CD4-positive, alpha-beta T cell treated with Interleukin-17A for 4 hours (primary cell): ENCODE results near the gene EIF4B.
A peak's percentile ranks its signal among the peaks of the same experiment; 100 is the strongest.

Source experiments
- DNase-seq: peaks from one replicate; pipeline ENCODE4 v3.0.0-alpha.2; 2020; ENCODE audit warnings: mixed read lengths

Gene EIF4B

DNA sequence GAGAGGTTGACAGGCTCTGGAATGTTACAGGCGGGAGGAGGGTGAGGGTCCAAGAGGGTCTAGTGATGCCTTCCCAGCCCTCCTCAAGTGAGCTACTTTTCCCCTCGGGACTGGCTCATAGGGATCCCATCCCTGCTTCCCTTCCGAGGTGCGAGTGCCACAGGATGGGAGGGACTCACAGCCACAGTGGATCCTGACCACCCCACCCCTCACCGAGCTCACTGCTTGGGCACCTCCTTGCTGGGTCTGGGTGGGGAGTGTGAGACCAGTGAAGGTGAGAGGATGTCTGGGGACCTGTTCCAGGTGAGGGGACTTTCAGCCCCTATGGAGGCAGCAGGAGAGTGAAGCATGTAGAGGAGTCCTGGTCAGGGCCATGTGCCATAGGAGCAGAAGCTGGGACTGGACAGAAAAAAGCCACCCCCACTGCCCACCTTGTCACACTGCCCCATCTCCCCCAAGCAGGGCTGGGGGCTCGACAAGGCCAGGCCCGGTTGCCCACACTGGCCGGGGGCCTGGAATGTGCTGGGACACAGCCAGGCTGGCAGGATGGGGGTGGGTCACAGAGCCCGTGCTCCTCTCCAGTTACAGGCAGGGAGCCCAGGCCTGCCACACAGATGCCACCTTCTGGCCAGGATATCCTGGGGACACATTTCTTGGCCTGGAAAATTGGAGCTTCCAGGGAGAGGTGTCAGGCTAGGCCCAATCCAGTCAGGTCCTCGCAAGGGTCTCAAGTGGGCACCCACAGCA lies 42.0 kb downstream of the EIF4B start:
- DNase-seq = no peak

DNA sequence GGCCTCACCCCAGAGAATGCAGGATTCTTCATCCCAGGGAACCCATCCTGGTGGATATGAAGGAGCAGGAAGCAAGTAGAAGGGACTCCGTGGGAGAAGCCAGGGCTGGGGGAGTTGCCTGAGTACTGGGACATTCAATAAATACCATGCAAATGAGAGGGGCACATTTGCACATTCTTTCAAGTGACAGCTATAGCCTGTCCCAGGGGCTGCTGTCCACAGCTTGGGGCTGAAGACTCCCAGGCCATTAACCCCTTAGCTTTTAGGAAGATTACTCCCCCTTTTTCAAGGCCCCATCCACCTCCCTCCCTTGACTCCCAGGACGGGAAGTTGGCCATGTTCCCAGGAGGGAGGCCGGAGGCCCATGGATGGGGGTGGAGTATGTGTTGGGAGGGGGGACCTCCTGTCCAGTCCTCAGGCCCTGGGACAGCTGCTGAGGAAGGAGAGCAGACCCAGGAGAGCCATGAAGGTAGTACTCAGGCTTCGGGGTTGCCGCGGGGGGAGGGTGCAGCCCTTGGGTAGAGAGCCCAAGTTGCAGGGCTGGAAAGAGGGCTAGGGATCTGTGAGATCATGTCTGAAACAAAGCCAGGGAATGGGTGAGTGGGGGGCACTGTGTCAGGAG lies 42.6 kb downstream of the EIF4B start:
- DNase-seq = no peak

DNA sequence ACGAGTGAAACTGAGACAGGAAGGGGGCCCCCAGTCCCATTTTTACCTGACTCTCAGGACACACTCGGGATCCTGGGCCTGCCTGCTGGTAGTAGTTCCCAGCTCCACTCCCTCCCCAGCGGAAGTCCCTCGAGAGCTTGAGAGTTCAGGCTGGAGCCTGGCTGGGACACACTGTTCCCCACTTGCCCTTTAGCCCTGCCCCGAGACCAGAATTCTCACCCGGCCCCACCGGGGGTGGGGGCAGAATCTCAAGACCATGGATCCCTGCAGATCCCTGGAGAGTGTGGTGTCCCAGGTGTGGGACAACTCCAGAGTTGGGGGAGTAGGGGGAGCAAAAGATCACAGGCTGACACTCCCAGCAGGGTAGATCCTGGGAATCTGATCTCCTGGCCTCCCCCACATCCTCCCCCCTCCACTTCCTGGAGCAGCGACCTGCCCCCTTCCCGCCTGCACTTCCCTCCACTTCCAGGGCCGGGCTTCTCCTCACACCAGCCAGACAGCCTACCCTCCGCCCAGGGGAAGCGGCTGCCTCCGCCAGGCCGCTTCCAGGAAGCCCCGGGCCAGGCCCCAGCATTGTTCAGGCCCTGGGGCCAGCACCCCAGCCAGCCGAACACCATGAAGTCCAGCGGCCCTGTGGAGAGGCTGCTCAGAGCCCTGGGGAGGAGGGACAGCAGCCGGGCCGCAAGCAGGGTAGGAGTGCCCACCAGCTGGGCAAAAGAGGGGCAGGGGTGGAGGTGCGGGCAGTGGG lies 43.5 kb downstream of the EIF4B start, which contains the start of gene TNS2:
Gene TNS2, plus strand, starts transcription at position 495 of the 748 bp plus-strand sequence. Its CDS starts 121 bp downstream, at position 616.
- no peak for DNase-seq

DNA sequence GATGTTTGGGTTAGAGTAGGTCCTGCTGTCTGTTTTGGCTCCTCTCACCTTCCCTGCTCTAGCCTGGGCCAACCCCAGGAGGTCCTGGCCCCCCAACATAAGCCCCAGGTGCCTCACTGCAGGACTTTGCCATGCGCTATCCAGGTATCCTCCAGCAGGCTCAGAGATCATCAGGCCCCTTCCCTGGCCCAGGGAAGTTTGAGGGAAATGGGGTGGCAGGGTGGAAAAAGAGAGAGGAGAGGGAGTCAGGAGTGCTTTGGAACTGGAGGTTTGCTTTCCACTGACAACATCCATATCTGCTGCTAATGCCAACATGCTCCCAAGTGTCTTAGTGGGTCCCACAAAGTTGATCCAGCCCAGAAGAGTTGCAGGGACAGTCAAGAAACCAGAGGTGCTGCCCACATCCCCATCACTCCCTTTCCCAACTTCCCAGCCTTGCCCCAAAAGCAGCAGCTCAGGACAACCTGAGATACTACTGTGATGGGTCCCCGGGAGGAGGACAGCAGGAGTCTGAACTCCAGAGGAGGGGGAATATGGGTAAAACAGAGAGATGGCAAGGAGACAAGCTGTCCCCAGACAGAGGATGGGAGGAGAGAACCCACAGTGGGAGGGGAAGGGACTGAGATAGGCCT lies 44.3 kb downstream of the EIF4B start:
- no peak for DNase-seq

DNA sequence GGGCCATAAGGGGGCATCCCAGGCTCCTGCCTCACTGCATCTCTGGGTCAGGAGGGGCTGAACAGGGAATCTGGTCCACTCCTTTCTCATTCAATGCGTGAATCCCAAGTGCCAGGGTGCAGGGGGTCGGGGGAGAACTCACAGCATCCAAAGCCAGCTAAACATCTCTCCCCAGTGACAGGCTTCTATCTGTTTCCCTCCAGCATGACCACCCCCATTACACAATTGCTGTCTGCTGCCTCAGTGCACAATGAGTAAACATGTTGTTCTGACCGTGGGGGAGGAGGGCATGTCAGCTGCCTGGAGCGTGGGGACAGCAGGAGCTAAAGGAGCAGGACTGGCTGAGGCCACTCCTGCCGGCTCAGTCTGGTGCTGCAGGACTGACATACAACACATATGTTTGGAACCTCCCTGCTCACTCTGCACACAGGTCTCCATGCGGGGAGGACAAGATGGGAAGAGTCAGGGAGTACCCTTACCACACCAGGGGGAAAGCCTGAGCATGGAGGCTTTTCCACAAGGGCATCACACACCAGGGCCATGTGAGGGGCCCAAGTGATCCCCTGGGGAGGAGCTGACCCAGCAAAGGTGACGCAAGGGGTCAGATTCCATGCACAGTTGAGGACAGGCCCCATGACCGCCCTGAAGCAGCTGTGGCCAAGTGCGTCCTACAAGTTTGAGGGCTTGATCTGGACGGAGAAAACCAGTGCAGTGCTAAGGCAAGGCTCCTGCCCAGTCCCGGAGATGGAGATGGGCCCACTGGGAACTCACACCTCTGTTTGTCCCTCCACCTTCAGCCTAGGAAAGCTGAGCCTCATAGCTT lies 45.0 kb downstream of the EIF4B start:
- no peak for DNase-seq

DNA sequence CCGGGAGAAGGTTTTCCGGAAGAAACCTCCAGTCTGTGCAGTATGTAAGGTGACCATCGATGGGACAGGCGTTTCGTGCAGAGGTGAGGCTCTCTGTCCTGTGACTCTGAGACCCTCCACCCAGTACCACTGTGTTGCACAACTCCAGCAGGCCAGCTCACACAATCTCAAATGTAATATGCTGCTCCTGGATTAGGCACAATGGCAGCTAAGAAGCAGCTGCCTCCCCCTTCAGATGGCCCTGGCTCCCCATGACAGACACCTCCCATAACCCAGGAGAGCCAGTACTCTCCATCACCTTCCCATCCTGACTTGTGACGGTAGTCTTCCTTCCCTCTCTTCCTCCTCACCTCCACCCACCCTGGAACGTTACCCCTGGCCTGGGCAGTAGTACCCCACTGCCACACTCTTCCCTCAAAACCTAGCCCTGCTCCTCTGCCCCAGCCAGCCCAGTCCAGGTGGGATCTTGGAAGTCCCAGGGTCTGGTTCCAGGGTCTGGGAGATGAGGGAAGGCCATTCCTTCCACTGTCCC lies 45.7 kb downstream of the EIF4B start:
- no peak for DNase-seq

DNA sequence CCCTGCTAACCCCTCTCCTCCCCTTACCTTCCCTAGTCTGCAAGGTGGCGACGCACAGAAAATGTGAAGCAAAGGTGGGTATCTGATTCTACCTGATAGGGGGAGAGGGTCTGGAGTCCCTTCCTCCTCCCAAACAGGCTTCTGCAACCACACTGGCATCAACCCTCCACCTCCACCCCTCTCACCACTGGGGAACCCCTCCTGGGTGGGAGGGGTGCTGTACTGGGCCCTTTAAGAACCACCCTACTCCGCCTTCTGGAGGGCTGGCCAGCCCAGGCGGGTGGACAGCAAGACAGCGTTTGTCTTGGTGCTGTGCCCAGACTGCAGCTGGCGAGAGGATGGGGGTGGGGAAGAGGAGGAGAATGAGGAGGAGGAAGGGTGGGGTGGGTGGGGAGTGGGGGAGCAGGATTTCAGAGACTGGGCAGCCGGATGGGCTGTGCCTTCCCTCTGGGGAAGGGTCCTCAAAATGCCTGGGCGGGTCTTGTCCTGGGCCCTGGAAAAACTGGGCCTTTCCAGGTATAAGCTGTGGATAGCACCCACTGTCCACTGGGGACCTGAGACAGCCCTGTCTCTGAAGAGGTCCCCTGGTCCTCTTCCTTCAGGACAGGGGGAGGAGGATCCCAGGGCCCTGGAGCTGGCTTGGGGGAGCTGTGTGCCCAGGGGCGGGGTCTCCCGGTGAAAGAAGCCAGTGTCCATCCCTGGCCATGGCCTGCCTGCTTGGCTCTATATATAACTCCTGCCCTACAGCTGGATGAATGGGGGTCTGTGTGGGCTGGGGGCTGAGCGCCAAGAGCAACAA lies 46.4 kb downstream of the EIF4B start:
- no peak for DNase-seq

DNA sequence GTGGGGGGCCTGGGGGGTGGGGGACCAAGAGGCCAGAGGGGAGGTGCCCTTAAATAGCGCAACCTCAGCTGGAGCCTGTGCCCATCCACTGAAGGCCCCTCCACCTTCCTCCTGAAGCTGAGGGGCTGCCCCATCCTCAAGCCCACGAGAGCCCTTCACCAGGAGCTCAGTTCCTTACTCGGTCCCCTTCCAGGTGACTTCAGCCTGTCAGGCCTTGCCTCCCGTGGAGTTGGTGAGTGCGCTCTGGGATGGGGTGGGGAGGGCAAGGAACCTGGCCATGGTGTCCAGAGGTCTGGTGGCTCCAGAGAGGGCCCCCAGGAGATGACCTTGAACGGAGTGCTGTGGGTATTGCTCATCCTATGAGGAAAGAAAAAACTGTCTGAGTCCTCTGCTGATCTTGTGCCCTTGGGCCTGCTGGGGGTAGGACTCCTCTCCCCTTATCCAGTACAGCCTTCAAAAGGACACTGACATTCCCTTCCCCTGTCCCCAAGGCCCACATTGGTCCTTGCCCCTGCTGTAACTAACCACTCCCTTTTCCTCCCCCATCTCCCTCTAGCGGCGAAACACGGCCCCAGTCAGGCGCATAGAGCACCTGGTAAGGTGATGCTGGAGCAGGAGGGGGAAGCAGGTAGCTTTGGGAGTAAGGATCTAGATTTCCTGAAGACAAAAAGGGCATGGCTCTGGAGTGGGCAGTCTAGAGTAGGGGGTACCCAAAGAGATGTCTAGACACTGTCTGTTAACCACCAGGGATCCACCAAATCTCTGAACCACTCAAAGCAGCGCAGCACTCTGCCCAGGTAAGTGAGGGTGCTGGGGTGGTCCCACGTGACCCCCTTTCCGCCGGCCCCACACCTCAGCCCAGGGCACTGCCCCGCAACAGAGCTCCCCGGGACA lies 47.2 kb downstream of the EIF4B start:
- DNase-seq = peak; percentile 73

DNA sequence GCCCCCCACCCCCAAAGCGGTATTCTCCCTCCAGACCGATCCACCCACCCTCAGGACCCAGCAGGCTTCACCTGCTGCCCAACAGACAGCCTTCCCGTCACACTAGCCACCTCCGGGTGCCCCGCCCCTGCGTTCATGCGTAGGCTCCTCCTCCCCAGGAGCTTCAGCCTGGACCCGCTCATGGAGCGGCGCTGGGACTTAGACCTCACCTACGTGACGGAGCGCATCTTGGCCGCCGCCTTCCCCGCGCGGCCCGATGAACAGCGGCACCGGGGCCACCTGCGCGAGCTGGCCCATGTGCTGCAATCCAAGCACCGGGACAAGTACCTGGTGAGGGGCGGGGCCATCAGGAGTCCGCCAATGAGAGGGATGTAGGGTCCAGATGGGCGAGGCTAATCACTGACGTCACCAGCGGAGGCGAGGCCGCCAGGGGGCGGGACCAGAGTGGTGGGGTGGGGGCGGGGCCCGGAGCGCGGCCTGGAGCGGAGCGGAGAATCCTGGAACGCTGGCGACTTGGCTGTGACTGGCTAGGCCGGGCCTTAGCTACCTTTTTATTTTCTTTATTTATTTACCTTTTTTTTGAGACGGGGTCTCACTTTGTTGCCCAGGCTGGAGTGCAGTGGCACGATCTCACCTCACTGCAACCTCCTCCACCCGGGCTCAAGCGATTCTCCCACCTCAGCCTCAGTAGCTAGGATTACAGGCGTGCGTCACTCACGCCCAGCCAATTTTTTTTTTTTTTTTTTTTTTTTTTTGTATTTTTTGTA lies 48.0 kb downstream of the EIF4B start:
- peak; percentile 96 for DNase-seq

DNA sequence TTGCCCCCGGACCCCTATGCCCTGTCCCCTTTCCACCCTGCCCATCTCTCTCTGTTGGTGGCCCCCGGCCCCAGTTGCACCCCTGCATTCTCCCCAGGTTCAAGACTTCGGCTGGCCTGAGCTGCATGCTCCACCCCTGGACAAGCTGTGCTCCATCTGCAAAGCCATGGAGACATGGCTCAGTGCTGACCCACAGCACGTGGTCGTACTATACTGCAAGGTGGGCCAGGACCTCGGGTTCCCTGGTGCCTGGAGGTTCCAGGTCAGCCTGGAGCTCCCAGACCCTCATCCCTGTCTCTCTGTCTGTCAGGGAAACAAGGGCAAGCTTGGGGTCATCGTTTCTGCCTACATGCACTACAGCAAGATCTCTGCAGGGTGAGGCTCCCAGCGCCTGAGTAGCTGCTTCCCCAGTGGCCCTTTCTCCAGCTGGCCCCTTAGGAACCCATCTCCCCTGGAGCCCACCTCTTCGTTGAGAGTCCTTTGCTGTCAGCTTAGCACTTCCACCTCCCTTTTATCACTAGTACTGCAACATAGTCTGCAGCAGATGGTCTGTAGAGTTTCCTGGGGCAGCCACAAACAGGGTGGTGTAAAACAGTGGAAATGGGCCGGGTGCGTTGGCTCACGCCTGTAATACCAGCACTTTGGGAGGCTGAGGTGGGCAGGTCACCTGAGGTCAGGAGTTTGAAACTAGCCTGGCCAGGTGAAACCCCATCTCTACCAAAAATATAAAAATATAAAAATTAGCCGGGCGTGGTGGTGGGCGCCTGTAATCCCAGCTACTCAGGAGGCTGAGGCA lies 49.4 kb downstream of the EIF4B start:
- no peak for DNase-seq

DNA sequence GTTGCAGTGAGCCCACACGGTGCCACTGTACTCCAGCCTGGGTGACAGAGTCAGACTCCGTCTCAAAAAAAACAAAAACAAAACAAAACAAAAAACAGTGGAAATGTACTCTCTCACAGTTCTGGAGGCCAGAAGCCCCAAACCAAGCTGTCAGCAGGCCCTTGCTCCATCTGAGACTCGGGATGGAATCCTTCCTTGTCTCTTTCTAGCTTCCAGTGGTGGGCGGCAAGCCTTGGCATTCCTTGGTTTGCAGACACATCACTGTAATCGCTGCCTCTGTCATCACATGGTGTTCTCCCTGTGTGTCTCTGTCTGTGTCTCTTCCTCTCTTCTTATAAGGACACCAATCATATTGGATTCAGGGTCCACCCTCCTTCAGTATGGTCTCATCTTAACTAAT lies 50.0 kb downstream of the EIF4B start:
- no peak for DNase-seq

DNA sequence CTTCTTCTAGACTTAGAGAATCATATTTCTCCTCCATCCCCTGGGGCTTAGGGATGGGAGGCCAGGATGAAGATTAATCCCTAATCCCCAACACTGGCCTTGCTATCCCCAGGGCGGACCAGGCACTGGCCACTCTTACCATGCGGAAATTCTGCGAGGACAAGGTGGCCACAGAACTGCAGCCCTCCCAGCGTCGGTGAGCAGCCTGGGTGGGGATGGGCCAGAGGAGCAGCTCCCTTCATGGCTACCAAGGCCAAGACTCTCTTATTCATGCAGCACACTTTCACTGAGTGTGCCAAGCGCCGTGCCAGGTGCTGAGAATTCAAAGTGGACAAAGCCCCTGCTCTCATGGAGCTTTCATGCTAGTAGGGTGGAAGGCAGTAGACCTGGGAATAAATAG lies 50.6 kb downstream of the EIF4B start:
- no peak for DNase-seq

DNA sequence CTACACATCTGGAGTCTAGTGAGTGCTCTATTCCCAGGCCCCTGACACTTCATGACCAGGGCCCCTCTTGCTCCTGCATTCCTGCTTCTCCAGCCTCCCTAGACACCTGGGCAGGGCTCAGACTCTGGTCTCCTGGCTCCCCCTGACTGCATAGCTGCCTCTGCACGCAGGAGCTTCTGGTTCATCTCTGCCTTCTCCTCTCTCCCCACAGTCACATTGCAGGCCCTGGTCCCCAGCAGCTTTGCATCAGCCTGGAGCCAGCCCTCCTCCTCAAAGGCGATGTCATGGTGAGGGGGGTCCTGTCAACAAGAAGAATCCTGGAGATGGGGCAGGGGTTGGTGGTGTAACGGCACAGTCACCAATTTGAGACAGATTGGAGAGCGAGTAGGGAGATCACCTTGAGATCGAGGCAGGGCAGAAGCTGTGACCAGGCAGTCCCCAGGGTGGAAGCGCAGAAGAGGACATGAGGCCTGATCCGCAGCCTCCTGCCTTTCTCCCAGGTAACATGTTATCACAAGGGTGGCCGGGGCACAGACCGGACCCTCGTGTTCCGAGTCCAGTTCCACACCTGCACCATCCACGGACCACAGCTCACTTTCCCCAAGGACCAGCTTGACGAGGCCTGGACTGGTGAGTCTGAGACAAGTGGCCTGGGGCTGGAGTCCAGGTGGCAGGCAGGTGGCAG lies 51.7 kb downstream of the EIF4B start:
- DNase-seq = no peak

DNA sequence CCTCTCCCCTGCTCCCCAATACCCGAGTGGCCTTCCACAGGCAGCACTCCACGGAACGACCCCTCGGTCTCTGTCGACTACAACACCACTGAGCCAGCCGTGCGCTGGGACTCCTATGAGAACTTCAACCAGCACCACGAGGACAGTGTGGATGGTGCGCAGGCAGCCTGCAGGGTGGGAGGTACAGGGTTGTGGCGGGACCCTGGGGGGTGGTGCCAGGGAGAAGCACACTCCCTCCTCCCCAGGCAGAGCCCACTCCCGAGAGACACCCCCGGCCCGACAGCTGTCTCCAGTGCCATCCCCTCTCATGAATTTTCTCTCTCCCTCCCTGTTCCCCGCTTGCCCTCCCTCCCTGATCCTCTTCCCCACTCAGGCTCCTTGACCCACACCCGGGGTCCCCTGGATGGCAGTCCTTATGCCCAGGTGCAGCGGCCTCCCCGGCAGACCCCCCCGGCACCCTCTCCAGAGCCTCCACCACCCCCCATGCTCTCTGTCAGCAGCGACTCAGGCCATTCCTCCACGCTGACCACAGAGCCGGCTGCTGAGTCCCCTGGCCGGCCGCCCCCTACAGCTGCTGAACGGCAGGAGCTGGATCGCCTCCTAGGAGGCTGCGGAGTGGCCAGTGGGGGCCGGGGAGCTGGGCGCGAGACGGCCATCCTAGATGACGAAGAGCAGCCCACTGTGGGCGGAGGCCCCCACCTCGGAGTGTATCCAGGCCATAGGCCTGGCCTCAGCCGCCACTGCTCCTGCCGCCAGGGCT lies 52.6 kb downstream of the EIF4B start:
- DNase-seq = no peak

DNA sequence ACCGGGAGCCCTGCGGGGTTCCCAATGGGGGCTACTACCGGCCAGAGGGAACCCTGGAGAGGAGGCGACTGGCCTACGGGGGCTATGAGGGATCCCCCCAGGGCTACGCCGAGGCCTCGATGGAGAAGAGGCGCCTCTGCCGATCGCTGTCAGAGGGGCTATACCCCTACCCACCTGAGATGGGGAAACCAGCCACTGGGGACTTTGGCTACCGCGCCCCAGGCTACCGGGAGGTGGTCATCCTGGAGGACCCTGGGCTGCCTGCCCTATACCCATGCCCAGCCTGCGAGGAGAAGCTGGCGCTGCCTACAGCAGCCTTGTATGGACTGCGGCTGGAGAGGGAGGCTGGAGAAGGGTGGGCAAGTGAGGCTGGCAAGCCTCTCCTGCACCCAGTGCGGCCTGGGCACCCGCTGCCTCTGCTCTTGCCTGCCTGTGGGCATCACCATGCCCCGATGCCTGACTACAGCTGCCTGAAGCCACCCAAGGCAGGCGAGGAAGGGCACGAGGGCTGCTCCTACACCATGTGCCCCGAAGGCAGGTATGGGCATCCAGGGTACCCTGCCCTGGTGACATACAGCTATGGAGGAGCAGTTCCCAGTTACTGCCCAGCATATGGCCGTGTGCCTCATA lies 53.3 kb downstream of the EIF4B start:
- DNase-seq = no peak

DNA sequence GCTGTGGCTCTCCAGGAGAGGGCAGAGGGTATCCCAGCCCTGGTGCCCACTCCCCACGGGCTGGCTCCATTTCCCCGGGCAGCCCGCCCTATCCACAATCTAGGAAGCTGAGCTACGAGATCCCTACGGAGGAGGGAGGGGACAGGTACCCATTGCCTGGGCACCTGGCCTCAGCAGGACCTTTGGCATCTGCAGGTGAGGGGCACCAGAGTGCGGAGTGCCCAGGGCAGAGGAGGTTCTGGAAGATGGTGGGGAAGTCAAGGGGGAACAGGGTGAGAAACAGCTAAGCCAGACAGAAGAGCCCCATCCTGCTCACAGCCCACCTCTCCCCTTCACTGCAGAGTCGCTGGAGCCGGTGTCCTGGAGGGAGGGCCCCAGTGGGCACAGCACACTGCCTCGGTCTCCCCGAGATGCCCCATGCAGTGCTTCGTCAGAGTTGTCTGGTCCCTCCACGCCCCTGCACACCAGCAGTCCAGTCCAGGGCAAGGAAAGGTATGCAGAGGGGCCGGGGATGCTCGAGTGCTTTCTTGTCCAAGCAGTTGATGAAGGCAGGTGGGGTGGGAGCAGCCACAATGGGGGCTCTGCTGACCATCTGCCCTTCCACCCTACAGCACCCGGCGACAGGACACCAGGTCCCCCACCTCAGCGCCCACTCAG lies 53.9 kb downstream of the EIF4B start:
- no peak for DNase-seq
